ENCODE data around the gene BCL2A1. TPM values are rescaled to one million over a fixed set of nuclear protein-coding genes. Genes with fewer than 3 reads are reported as not detected.
"Not testable (repeated sequence)": the region's sequence is repeated elsewhere in the genome, so short reads cannot be mapped to it uniquely, and the experiment has no call there.

BCL2A1 gene
- total RNA-seq: 1 to 10 TPM in 1 of 2 donors, not detected in 1; 7.5 TPM

DNA sequence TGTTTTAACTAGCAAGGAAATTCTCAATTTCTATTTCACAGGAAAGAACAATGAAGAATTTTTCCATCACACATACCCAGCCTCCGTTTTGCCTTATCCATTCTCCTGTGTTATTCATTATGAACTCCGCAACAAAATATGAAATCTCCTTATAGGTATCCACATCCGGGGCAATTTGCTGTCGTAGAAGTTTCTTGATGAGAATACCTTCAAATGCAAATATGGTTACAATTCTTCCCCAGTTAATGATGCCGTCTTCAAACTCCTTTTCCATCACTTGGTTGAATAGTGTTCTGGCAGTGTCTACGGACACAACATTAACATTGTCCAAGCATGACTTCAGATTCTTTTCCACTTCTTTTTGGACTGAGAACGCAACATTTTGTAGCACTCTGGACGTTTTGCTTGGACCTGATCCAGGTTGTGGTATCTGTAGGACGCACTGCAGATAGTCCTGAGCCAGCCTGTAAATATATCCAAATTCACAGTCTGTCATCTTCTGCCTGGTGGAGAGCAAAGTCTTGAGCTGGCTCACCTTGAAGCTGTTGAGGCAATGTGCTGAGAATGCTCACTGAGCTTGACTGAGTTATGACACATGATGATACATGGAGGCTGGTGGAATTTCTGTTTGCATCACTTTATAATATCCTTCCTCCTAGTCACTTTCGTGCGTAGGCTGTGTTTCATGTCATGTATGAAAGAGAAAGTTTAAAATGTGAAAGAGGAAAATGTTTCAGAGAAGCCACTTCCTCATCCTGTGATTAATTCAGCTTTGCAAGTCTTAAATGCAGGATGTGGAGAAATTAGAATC is at the start of gene BCL2A1:
BCL2A1 (minus strand) TSS at position 573 of the 811 bp plus-strand sequence; CDS start at position 496, 77 bp downstream.
- TF ChIP-seq, protein P1, sequence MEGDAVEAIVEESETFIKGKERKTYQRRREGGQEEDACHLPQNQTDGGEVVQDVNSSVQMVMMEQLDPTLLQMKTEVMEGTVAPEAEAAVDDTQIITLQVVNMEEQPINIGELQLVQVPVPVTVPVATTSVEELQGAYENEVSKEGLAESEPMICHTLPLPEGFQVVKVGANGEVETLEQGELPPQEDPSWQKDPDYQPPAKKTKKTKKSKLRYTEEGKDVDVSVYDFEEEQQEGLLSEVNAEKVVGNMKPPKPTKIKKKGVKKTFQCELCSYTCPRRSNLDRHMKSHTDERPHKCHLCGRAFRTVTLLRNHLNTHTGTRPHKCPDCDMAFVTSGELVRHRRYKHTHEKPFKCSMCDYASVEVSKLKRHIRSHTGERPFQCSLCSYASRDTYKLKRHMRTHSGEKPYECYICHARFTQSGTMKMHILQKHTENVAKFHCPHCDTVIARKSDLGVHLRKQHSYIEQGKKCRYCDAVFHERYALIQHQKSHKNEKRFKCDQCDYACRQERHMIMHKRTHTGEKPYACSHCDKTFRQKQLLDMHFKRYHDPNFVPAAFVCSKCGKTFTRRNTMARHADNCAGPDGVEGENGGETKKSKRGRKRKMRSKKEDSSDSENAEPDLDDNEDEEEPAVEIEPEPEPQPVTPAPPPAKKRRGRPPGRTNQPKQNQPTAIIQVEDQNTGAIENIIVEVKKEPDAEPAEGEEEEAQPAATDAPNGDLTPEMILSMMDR (IDR thresholded peaks at IDR 0.05): no peak
- no peaks in the 10 kb centered on the region for H3K9me3 ChIP-seq
- H3K27ac ChIP-seq: no peak within 1 kb of the TSS
- H3K27me3 ChIP-seq (replicated peaks; ENCODE audit: insufficient read depth): no peaks in the 10 kb centered on the region
- H3K4me3 ChIP-seq: peak within 1 kb of the TSS; percentile 62
- no peaks in the 10 kb centered on the region for H3K4me1 ChIP-seq (ENCODE audit: control insufficient read depth in 1 of 2, low read depth in 2 of 2)
- ATAC-seq (ENCODE audit: insufficient number of reproducible peaks, low FRiP score, low read depth): peak; percentile 62
- DNase-seq (ENCODE audit: low spot score): no peak
- no peaks in the 10 kb centered on the region for H3K36me3 ChIP-seq

DNA sequence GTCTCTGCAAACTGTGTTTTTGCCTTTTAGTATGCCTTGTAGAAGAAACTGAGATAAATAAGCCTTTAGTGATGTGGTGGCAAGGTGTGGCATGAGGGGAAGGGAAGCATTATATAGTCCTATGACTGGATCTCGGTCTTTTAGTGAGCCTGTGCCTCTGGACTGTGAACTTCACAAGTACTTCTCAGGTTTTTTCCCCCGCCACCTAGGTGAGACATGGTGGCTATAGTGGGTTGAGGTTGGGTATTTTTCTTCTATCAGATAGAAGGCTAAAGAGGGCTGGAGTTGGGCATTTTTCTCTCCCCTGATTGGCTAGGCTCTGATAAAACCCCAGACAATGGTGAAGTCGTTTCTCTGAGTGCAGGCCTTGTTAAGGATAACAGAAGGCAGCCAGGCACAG is 49.7 kb upstream of the BCL2A1 start:
- ATAC-seq (ENCODE audit: insufficient number of reproducible peaks, low FRiP score, low read depth): no peak

DNA sequence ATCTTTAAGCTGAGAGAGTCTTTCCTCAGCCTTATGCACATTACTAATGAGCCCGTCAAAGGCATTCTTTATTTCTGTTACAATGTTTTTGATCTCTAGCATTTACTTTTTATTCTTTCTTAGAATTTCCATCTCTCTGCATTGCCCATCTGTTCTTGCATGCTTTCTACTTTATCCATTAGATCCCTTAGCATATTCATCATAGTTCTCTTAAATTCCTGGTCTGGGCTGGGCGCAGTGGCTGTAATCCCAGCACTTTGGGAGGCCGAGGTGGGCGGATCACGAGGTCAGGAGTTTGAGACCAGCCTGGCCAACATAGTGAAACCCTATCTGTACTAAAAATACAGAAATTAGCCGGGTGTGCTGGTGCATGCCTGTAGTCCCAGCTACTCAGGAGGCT is 49.2 kb upstream of the BCL2A1 start:
- DNase-seq (ENCODE audit: low spot score); H3K36me3 ChIP-seq; H3K27ac ChIP-seq; H3K27me3 ChIP-seq (replicated peaks; ENCODE audit: insufficient read depth); H3K9me3 ChIP-seq; ATAC-seq (ENCODE audit: insufficient number of reproducible peaks, low FRiP score, low read depth); H3K4me3 ChIP-seq; H3K4me1 ChIP-seq (ENCODE audit: control insufficient read depth in 1 of 2, low read depth in 2 of 2): not testable (repeated sequence)

More for the DNA sequence above, 49.7 kb upstream of the BCL2A1 start:
- no peaks in the 10 kb centered on the region for H3K9me3 ChIP-seq
- TF ChIP-seq, protein P1 (IDR thresholded peaks at IDR 0.05): no peak
- no peaks in the 10 kb centered on the region for H3K4me1 ChIP-seq (ENCODE audit: control insufficient read depth in 1 of 2, low read depth in 2 of 2)
- no peaks in the 10 kb centered on the region for H3K36me3 ChIP-seq
- DNase-seq (ENCODE audit: low spot score): no peak
- H3K27me3 ChIP-seq (replicated peaks; ENCODE audit: insufficient read depth): no peaks in the 10 kb centered on the region
- no peak overlapping the region for H3K4me3 ChIP-seq
- no peak overlapping the region for H3K27ac ChIP-seq

DNA sequence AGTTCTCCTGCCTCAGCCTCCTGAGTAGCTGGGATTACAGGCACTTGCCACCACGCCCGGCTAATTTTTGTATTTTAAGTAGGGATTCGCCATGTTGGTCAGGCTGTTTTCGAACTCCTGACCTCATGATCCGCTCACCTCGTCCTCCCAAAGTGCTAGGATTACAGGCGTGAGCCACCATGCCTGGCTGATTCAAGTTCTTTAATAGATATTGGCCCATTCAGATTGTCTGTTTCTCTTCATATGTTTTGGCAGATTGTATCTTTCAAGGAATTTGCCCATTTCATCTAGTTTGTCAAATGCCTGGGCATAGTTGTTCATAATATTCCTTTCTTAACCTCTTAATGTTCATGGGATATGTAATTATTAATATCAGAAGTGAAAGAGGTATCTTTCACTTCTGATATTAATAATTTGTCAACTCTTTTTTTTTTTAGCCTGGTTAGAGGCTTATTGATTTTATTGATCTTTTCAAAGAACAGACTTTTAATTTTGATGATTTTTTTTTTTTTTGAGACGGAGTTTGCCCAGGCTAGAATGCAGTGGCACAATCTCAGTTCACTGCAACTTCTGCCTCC is 48.3 kb upstream of the BCL2A1 start:
- no peaks in the 10 kb centered on the region for H3K4me1 ChIP-seq (ENCODE audit: control insufficient read depth in 1 of 2, low read depth in 2 of 2)
- DNase-seq (ENCODE audit: low spot score): no peak
- no peak for ATAC-seq (ENCODE audit: insufficient number of reproducible peaks, low FRiP score, low read depth)
- H3K4me3 ChIP-seq: no peak overlapping the region
- TF ChIP-seq, protein P1 (IDR thresholded peaks at IDR 0.05): no peak
- H3K9me3 ChIP-seq: no peaks in the 10 kb centered on the region
- no peaks in the 10 kb centered on the region for H3K27me3 ChIP-seq (replicated peaks; ENCODE audit: insufficient read depth)
- no peak overlapping the region for H3K27ac ChIP-seq
- H3K36me3 ChIP-seq: no peaks in the 10 kb centered on the region

DNA sequence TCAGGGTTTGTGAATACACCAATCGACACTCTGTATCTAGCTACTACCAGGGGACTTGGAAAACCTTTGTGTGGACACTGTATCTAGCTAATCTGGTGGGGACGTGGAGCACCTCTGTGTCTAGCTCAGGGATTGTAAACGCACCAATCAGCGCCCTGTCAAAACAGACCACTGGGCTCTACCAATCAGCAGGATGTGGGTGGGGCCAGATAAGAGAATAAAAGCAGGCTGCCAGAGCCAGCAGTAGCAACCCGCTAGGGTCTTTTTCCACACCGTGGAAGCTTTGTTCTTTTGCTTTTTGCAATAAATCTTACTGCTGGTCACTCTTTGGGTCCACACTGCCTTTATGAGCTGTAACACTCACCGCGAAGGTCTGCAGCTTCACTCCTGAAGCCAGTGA is 46.1 kb upstream of the BCL2A1 start:
- H3K4me3 ChIP-seq; H3K4me1 ChIP-seq (ENCODE audit: control insufficient read depth in 1 of 2, low read depth in 2 of 2); H3K27ac ChIP-seq; DNase-seq (ENCODE audit: low spot score); H3K36me3 ChIP-seq; H3K27me3 ChIP-seq (replicated peaks; ENCODE audit: insufficient read depth); ATAC-seq (ENCODE audit: insufficient number of reproducible peaks, low FRiP score, low read depth); H3K9me3 ChIP-seq: not testable (repeated sequence)

DNA sequence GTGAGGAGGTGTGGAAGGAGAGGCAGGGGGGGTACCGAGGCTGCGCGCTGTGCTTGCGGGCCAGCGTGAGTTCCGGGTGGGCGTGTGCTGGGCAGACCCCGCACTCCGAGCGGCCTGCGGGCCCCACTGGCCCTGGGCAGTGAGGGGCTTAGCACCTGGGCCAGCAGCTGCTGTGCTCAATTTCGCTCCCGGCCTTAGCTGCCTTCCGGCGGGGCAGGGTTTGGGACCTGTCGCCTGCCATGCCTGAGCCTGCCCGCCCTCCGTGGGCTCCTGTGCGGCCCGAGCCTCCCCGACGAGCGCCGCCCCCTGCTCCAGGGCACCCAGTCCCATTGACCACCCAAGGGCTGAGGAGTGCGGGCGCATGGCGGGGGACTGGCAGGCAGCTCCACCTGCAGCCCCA is 45.5 kb upstream of the BCL2A1 start:
- H3K9me3 ChIP-seq; H3K27ac ChIP-seq; H3K4me1 ChIP-seq (ENCODE audit: control insufficient read depth in 1 of 2, low read depth in 2 of 2); DNase-seq (ENCODE audit: low spot score); ATAC-seq (ENCODE audit: insufficient number of reproducible peaks, low FRiP score, low read depth); H3K27me3 ChIP-seq (replicated peaks; ENCODE audit: insufficient read depth); H3K4me3 ChIP-seq; H3K36me3 ChIP-seq: not testable (repeated sequence)
